GM12878 (cell line): ENCODE results near the gene CYP24A1. TPM values are rescaled to one million over a fixed set of nuclear protein-coding genes. Genes with fewer than 3 reads are reported as not detected.

Source experiments
- ATF3 ChIP-seq: IDR thresholded peaks from 2 replicates; pipeline ENCODE4 v1.6.1; 2011; ENCODE audit warnings: low read depth, mild to moderate bottlenecking, low read length, moderate library complexity, borderline replicate concordance; ENCODE audit errors: extremely low read depth
- BCL11A ChIP-seq: IDR thresholded peaks from 2 replicates; pipeline ENCODE4 v1.6.1; 2011; ENCODE audit warnings: low read depth, low read length
- BMI1 ChIP-seq: fragments of 450-650 bp; IDR thresholded peaks from 2 replicates; pipeline ENCODE4 v1.6.1; 2016; ENCODE audit warnings: mild to moderate bottlenecking, moderate library complexity, borderline replicate concordance
- CBFB ChIP-seq: IDR thresholded peaks from 2 replicates; pipeline ENCODE4 v1.6.1; 2016; ENCODE audit warnings: antibody characterized with exemption, low read depth
- CHD1 ChIP-seq: IDR thresholded peaks from 2 replicates; pipeline ENCODE4 v1.6.1; 2012; ENCODE audit warnings: low read depth, low read length, improper control_type of control experiment
- CHD2 ChIP-seq: IDR thresholded peaks from 2 replicates; pipeline ENCODE4 v1.6.1; 2011; ENCODE audit warnings: low read depth, low read length, improper control_type of control experiment, borderline replicate concordance
- CREM ChIP-seq: IDR thresholded peaks from 2 replicates; pipeline ENCODE4 v1.6.1; 2014; ENCODE audit warnings: antibody characterized with exemption, low read depth
- CTCF ChIP-seq, 3 experiments: IDR thresholded peaks in 2 of 3; conservative IDR thresholded peaks in 1 of 3; 2 replicates each; pipeline ENCODE4 v1.5.1; 2011; ENCODE audit warnings: low read depth in 3 of 3, low read length in 3 of 3, mild to moderate bottlenecking in 3 of 3, control low read depth in 2 of 3, moderate library complexity in 2 of 3, inconsistent platforms in 1 of 3, mixed read lengths in 1 of 3; ENCODE audit not compliant: control insufficient read depth in 2 of 3, insufficient read depth in 1 of 3; ENCODE audit errors: extremely low read depth in 1 of 3
- E2F4 ChIP-seq: IDR thresholded peaks from 2 replicates; pipeline ENCODE4 v1.6.1; 2012; ENCODE audit warnings: low read depth, low read length, improper control_type of control experiment
- IRF4 ChIP-seq: IDR thresholded peaks from 2 replicates; pipeline ENCODE4 v1.6.1; 2011; ENCODE audit warnings: low read depth, low read length
- LARP7 ChIP-seq: fragments of 450-650 bp; IDR thresholded peaks from 2 replicates; pipeline ENCODE4 v1.6.1; 2017; ENCODE audit warnings: mild to moderate bottlenecking
- NFIC ChIP-seq: IDR thresholded peaks from 2 replicates; pipeline ENCODE4 v1.6.1; 2012; ENCODE audit warnings: low read depth, mild to moderate bottlenecking, inconsistent platforms, low read length, moderate library complexity
- NR2F1 ChIP-seq: fragments of 450-650 bp; conservative IDR thresholded peaks from 2 replicates; pipeline ENCODE4 v1.6.1; 2017; ENCODE audit warnings: mild to moderate bottlenecking
- POLR2AphosphoS2 ChIP-seq: IDR thresholded peaks from 2 replicates; pipeline ENCODE4 v1.6.1; 2011; ENCODE audit warnings: low read depth, mild to moderate bottlenecking, low read length, improper control_type of control experiment, moderate library complexity
- POU2F2 ChIP-seq: IDR thresholded peaks from 3 replicates; pipeline ENCODE4 v1.6.1; 2011; ENCODE audit warnings: low read depth, mild to moderate bottlenecking, low read length, borderline replicate concordance
- RAD21 ChIP-seq: IDR thresholded peaks from 2 replicates; pipeline ENCODE4 v1.6.1; 2011; ENCODE audit warnings: mild to moderate bottlenecking, low read depth, low read length, moderate library complexity; ENCODE audit not compliant: insufficient read depth
- REST ChIP-seq: IDR thresholded peaks from 2 replicates; pipeline ENCODE4 v1.6.1; 2012; ENCODE audit warnings: mild to moderate bottlenecking, low read depth, low read length
- SIN3A ChIP-seq: IDR thresholded peaks from 2 replicates; pipeline ENCODE4 v1.6.1; 2012; ENCODE audit warnings: low read depth, low read length, improper control_type of control experiment
- SREBF2 ChIP-seq: IDR thresholded peaks from 2 replicates; pipeline ENCODE4 v1.6.1; 2012; ENCODE audit warnings: mild to moderate bottlenecking, low read length
- ZBTB33 ChIP-seq: fragments of 450-650 bp; IDR thresholded peaks from 2 replicates; pipeline ENCODE4 v1.6.1; 2017; ENCODE audit warnings: mild to moderate bottlenecking
- polyA plus RNA-seq, 11 experiments: library from polyadenylated mRNA; depleted of rRNA in 4 of 11; unstranded in 6 of 11; stranded (reverse) in 5 of 11; fragments of >200 nt; fragmentation: Nextera tagmentation in 4 of 11; fragmentation: Illumina TruSeq in 1 of 11; extraction: Ambion mirVana in 4 of 11; extraction: Trizol in 1 of 11; gene quantifications; 1 replicate in 1 of 11; 2 replicates in 10 of 11; pipeline versions ENCODE4 v1.2.1 to v1.2.3, GENCODE V29; 2011 to 2016; ENCODE audit warnings: inconsistent platforms in 2 of 11, missing spikeins in 2 of 11, low read depth in 1 of 11
- total RNA-seq, 4 experiments: library from RNA; depleted of rRNA in 3 of 4; stranded (reverse); fragments of >200 nt in 3 of 4; fragmentation: Illumina TruSeq in 1 of 4; extraction: Trizol in 1 of 4; gene quantifications; 2 replicates each; pipeline versions ENCODE4 v1.2.1 to v1.2.3, GENCODE V29; 2013 to 2021

Gene CYP24A1
- total and polyA plus RNA-seq, 10 of the 15 experiments (the other 5 are each of a cell fraction or from before 2014, with no cell fraction given) = 0.69 TPM; not detected in 9

GRCh38 chr20:54207743-54208547, 34.2 kb upstream of the CYP24A1 start, which contains the start of gene PFDN4 (continued):
- no peak; the same call in 1 of the 2 replicates for TF ChIP-seq SIN3A
- no peak for TF ChIP-seq SREBF2
- peak; percentile 85 for TF ChIP-seq LARP7
- peak; percentile 30; the same call in 1 of the 2 replicates for TF ChIP-seq RAD21
- TF ChIP-seq NR2F1 = peak; percentile 72
- peak; percentile 85 to 94 (median 92) for TF ChIP-seq CTCF (IDR thresholded peaks at IDR 0.05 in 2 of 3, conservative IDR thresholded peaks at IDR 0.05 in 1 of 3; ENCODE audit: control insufficient read depth in 2 of 3, extremely low read depth in 1 of 3, insufficient read depth in 1 of 3, low read depth in 3 of 3, low read length in 3 of 3)
- TF ChIP-seq BMI1 = no peak
- TF ChIP-seq IRF4 = 0 out of 2 replicates have a peak, but pooled peaks have one; percentile 12
- no peak; the same call in 2 of the 3 replicates for TF ChIP-seq POU2F2
- 0 out of 2 replicates have a peak, but pooled peaks have one; percentile 37 for TF ChIP-seq ZBTB33
- no peak for TF ChIP-seq ATF3
- TF ChIP-seq CHD2 = 0 out of 2 replicates have a peak, but pooled peaks have one; percentile 37
- TF ChIP-seq BCL11A = no peak
- TF ChIP-seq NFIC = no peak
- TF ChIP-seq REST = no peak
- TF ChIP-seq CBFB = peak; percentile 71; the same call in 1 of the 2 replicates
- TF ChIP-seq CREM = peak; percentile 46
- peak; percentile 100 for TF ChIP-seq CHD1
- TF ChIP-seq E2F4 = peak; percentile 56
- TF ChIP-seq POLR2AphosphoS2 = no peak
